8988T (cell line): ENCODE measurements around the gene ADRA2C.

Source experiments
- DNase-seq: peaks from one replicate; pipeline ENCODE4 v3.0.0; 2011

Gene ADRA2C

GRCh38 chr4:3766036-3766784 lies at the start of gene ADRA2C:
Gene ADRA2C, plus strand, starts transcription at chr4:3766385. Its CDS starts 222 bp downstream, at chr4:3766607.
- peak; percentile 95 for DNase-seq

- DNase-seq, result no peak
These were observed 49.5 kb upstream of the ADRA2C start for GRCh38 chr4:3716631-3717235.

GRCh38 chr4:3717241-3717640 lies 48.9 kb upstream of the ADRA2C start:
- DNase-seq, result no peak

- no peak for DNase-seq
These were observed 47.7 kb upstream of the ADRA2C start for GRCh38 chr4:3718462-3718861.

- no peak for DNase-seq
These were observed 47.0 kb upstream of the ADRA2C start for GRCh38 chr4:3719191-3719590.

GRCh38 chr4:3719836-3720235 lies 46.3 kb upstream of the ADRA2C start:
- DNase-seq, result no peak

- DNase-seq, result no peak
These were observed 45.7 kb upstream of the ADRA2C start for GRCh38 chr4:3720466-3720865.

GRCh38 chr4:3721186-3721585 lies 45.0 kb upstream of the ADRA2C start:
- DNase-seq, result no peak

- DNase-seq, result no peak
These were observed 44.6 kb upstream of the ADRA2C start for GRCh38 chr4:3721627-3722026.

- DNase-seq, result no peak
These were observed 43.5 kb upstream of the ADRA2C start for GRCh38 chr4:3722446-3723231.

- DNase-seq, result no peak
These were observed 42.9 kb upstream of the ADRA2C start for GRCh38 chr4:3723232-3723642.

- no peak for DNase-seq
These were observed 41.6 kb upstream of the ADRA2C start for GRCh38 chr4:3724319-3725231.

GRCh38 chr4:3725936-3726870 lies 40.0 kb upstream of the ADRA2C start:
- DNase-seq, result no peak

GRCh38 chr4:3727847-3728469 lies 38.2 kb upstream of the ADRA2C start:
- DNase-seq, result no peak

- DNase-seq, result peak; percentile 96
These were observed 36.9 kb upstream of the ADRA2C start for GRCh38 chr4:3729188-3729881.

GRCh38 chr4:3729882-3730226 lies 36.3 kb upstream of the ADRA2C start:
- DNase-seq, result peak; percentile 71

GRCh38 chr4:3730422-3731190 lies 35.6 kb upstream of the ADRA2C start:
- no peak for DNase-seq

- DNase-seq, result no peak
These were observed 33.8 kb upstream of the ADRA2C start for GRCh38 chr4:3732076-3733028.

- no peak for DNase-seq
These were observed 33.0 kb upstream of the ADRA2C start for GRCh38 chr4:3733195-3733594.
